OCI-LY3 (cell line): ENCODE results near the gene EPB41L4A.

Experiments used
- CTCF ChIP-seq: fragments of 200-600, 300-600 bp; sonication (generic); IDR thresholded peaks from 2 replicates; pipeline ENCODE4 v1.5.1; 2014; ENCODE audit warnings: antibody characterized with exemption, low read length, low read depth
- EZH2phosphoT487 ChIP-seq: fragments of 200-600 bp; shearing (Covaris generic); IDR thresholded peaks from 2 replicates; pipeline ENCODE4 v1.6.1; 2018; ENCODE audit warnings: antibody characterized with exemption, mixed run types, low read depth

GRCh38 chr5:112179290-112179689, 239.8 kb downstream of the EPB41L4A start:
- TF ChIP-seq CTCF = no peak
- TF ChIP-seq EZH2phosphoT487 = no peak
